Right lobe of liver (tissue), 4 donors: ENCODE results near the gene WDR27.

Experiments used
- POLR2A ChIP-seq: fragments of 450-650 bp; IDR thresholded peaks from one replicate; pipeline ENCODE4 v1.6.1; 2017; ENCODE audit warnings: antibody characterized with exemption, mild to moderate bottlenecking
- TF ChIP-seq, protein P1 (sequence below), 4 donors: fragments of 200-600 bp in 3 of 4; fragments of 450-650 bp in 1 of 4; IDR thresholded peaks; one replicate each; pipeline versions ENCODE4 v1.5.1 to v1.8.0; 2016 to 2022; ENCODE audit warnings: antibody characterized with exemption in 4 of 4, mild to moderate bottlenecking in 2 of 4
- donor health status: DM: no; HTN: no; CAD: no.
- donor health status: DM: no; HTN: no; CAD: no.
- donor health status: DM: no; HTN: yes; CAD: no.

DNA sequence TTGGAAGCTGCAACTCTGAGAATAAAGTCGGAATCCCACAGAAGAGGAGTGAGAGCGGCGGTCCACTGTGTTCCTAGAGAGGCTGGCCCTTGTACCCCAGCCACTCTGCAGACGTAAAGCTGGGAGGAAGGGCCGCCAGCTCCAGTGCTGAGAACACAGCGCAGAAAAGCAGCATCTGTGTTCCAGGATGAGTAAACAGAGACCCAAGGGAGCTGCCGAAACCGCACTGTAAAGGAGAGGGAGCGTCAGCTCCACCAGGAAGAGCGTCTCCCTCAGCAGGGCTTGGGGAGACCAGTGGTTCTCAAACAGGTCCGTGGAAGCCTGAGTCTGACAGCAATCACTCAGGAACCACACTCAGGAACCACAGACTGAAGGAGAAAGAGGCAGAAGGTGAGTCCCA lies 134.0 kb downstream of the WDR27 start:
- TF ChIP-seq, protein P1, sequence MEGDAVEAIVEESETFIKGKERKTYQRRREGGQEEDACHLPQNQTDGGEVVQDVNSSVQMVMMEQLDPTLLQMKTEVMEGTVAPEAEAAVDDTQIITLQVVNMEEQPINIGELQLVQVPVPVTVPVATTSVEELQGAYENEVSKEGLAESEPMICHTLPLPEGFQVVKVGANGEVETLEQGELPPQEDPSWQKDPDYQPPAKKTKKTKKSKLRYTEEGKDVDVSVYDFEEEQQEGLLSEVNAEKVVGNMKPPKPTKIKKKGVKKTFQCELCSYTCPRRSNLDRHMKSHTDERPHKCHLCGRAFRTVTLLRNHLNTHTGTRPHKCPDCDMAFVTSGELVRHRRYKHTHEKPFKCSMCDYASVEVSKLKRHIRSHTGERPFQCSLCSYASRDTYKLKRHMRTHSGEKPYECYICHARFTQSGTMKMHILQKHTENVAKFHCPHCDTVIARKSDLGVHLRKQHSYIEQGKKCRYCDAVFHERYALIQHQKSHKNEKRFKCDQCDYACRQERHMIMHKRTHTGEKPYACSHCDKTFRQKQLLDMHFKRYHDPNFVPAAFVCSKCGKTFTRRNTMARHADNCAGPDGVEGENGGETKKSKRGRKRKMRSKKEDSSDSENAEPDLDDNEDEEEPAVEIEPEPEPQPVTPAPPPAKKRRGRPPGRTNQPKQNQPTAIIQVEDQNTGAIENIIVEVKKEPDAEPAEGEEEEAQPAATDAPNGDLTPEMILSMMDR (IDR thresholded peaks at IDR 0.05) = no peak
- TF ChIP-seq POLR2A = no peak
